ENCODE data around the gene PACS1.
"Not testable (repeated sequence)": the region's sequence is repeated elsewhere in the genome, so short reads cannot be mapped to it uniquely, and the experiment has no call there.

Gene PACS1

GRCh38 chr11:66272596-66272995 lies 202.5 kb downstream of the PACS1 start:
- Histone ChIP-seq H3K4ac (ENCODE audit: low read depth, low read length) (no peak overlapping the region), H3K4me1 (ENCODE audit: control insufficient read depth, low read depth, low read length) (no peaks in the 10 kb centered on the region), H3K23ac (ENCODE audit: low read length) (no peak overlapping the region), H3K27me3 (ENCODE audit: insufficient read depth, low read length, poor library complexity) (no peaks in the 10 kb centered on the region), H3K4me3 (ENCODE audit: low read length) (no peak overlapping the region), H4K5ac (ENCODE audit: low read length) (no peak overlapping the region), H3K79me1 (ENCODE audit: low read length) (peaks cover 6% of the 10 kb centered on the region), H3K9ac (ENCODE audit: low read length) (no peak overlapping the region), H2AK5ac (ENCODE audit: low read length) (no peak overlapping the region), H2BK5ac (ENCODE audit: low read length) (no peak overlapping the region), H2BK120ac (ENCODE audit: low read depth, low read length) (no peak overlapping the region), H3K27ac (ENCODE audit: low read depth, low read length) (no peak overlapping the region), H3K18ac (ENCODE audit: low read length) (no peak overlapping the region), H3K36me3 (ENCODE audit: control insufficient read depth, insufficient read depth, low read length) (peaks cover 13% of the 10 kb centered on the region), H3K4me2 (ENCODE audit: low read length) (no peak overlapping the region), H3K56ac (ENCODE audit: low read length) (no peak overlapping the region), H2BK15ac (replicated peaks; ENCODE audit: low read depth) (no peak overlapping the region), H3K79me2 (ENCODE audit: control insufficient read depth, insufficient read depth, low read length) (peaks cover 6% of the 10 kb centered on the region), H4K8ac (ENCODE audit: low read depth, low read length) (no peak overlapping the region)
- WGBS (ENCODE audit: extremely low coverage, insufficient coverage, low lambda C conversion rate) = no CpG with 5 or more reads among the region's 2 CpGs
- no peak for DNase-seq

DNA sequence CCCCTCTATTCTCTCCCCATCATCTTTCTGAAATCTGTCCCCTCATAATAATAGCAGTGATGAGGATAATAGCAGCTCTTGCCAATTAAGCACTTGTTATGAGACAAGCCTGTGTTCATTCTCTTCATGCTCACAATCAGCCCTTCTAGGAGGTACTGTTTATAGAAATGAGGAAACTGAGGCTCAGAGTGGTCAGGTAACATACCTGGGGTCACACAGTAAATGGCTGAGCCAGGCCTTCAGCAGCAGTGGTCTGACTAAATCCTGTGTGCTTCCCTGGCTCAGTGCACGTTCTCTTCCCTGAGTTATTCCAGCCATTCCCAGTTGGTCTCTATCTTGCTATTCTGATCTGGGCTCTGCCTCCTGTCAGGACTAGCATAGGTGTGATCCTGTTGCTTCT lies 204.1 kb downstream of the PACS1 start:
- no peak overlapping the region for H3K4me2 ChIP-seq (ENCODE audit: low read length)
- H2AK5ac ChIP-seq (ENCODE audit: low read length) = no peak overlapping the region
- no peak overlapping the region for H3K27ac ChIP-seq (ENCODE audit: low read depth, low read length)
- H4K5ac ChIP-seq (ENCODE audit: low read length) = no peak overlapping the region
- H4K8ac ChIP-seq (ENCODE audit: low read depth, low read length) = no peak overlapping the region
- peaks cover 13% of the 10 kb centered on the region for H3K36me3 ChIP-seq (ENCODE audit: control insufficient read depth, insufficient read depth, low read length)
- no peaks in the 10 kb centered on the region for H3K4me1 ChIP-seq (ENCODE audit: control insufficient read depth, low read depth, low read length)
- no peaks in the 10 kb centered on the region for H3K27me3 ChIP-seq (ENCODE audit: insufficient read depth, low read length, poor library complexity)
- H3K9ac ChIP-seq (ENCODE audit: low read length) = no peak overlapping the region
- peaks cover 6% of the 10 kb centered on the region for H3K79me1 ChIP-seq (ENCODE audit: low read length)
- no peak overlapping the region for H3K4ac ChIP-seq (ENCODE audit: low read depth, low read length)
- no peak overlapping the region for H3K18ac ChIP-seq (ENCODE audit: low read length)
- no peak overlapping the region for H2BK15ac ChIP-seq (replicated peaks; ENCODE audit: low read depth)
- no peak overlapping the region for H3K56ac ChIP-seq (ENCODE audit: low read length)
- no peak overlapping the region for H2BK5ac ChIP-seq (ENCODE audit: low read length)
- WGBS (ENCODE audit: extremely low coverage, insufficient coverage, low lambda C conversion rate) = no CpG with 5 or more reads among the region's 1 CpG
- no peak for DNase-seq
- no peak overlapping the region for H2BK120ac ChIP-seq (ENCODE audit: low read depth, low read length)
- H3K79me2 ChIP-seq (ENCODE audit: control insufficient read depth, insufficient read depth, low read length) = peaks cover 6% of the 10 kb centered on the region
- H3K23ac ChIP-seq (ENCODE audit: low read length) = no peak overlapping the region
- no peak overlapping the region for H3K4me3 ChIP-seq (ENCODE audit: low read length)

- Histone ChIP-seq H3K9ac (ENCODE audit: low read length) (no peak overlapping the region), H4K8ac (ENCODE audit: low read depth, low read length) (no peak overlapping the region), H4K5ac (ENCODE audit: low read length) (no peak overlapping the region), H3K27ac (ENCODE audit: low read depth, low read length) (no peak overlapping the region), H3K36me3 (ENCODE audit: control insufficient read depth, insufficient read depth, low read length) (peaks cover 13% of the 10 kb centered on the region), H3K4me2 (ENCODE audit: low read length) (no peak overlapping the region), H3K23ac (ENCODE audit: low read length) (no peak overlapping the region), H3K4me3 (ENCODE audit: low read length) (no peak overlapping the region), H3K4ac (ENCODE audit: low read depth, low read length) (no peak overlapping the region), H2BK15ac (replicated peaks; ENCODE audit: low read depth) (no peak overlapping the region), H3K56ac (ENCODE audit: low read length) (no peak overlapping the region), H3K79me2 (ENCODE audit: control insufficient read depth, insufficient read depth, low read length) (peaks cover 3% of the 10 kb centered on the region), H2BK120ac (ENCODE audit: low read depth, low read length) (no peak overlapping the region), H3K79me1 (ENCODE audit: low read length) (peaks cover 3% of the 10 kb centered on the region), H3K27me3 (ENCODE audit: insufficient read depth, low read length, poor library complexity) (no peaks in the 10 kb centered on the region), H2BK5ac (ENCODE audit: low read length) (no peak overlapping the region), H2AK5ac (ENCODE audit: low read length) (no peak overlapping the region), H3K18ac (ENCODE audit: low read length) (no peak overlapping the region), H3K4me1 (ENCODE audit: control insufficient read depth, low read depth, low read length) (no peaks in the 10 kb centered on the region)
- no peak for DNase-seq
- no CpG with 5 or more reads among the region's 8 CpGs for WGBS (ENCODE audit: extremely low coverage, insufficient coverage, low lambda C conversion rate)
Measured at GRCh38 chr11:66275396-66275795, 205.3 kb downstream of the PACS1 start.

DNA sequence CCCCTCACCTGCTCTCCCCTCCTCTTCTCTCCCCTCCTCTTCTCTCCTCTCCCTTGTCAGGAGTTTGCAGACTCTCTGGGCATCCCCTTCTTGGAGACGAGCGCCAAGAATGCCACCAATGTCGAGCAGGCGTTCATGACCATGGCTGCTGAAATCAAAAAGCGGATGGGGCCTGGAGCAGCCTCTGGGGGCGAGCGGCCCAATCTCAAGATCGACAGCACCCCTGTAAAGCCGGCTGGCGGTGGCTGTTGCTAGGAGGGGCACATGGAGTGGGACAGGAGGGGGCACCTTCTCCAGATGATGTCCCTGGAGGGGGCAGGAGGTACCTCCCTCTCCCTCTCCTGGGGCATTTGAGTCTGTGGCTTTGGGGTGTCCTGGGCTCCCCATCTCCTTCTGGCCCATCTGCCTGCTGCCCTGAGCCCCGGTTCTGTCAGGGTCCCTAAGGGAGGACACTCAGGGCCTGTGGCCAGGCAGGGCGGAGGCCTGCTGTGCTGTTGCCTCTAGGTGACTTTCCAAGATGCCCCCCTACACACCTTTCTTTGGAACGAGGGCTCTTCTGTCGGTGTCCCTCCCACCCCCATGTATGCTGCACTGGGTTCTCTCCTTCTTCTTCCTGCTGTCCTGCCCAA lies 206.0 kb downstream of the PACS1 start:
- Histone ChIP-seq H3K9ac (ENCODE audit: low read length) (no peak overlapping the region), H4K8ac (ENCODE audit: low read depth, low read length) (no peak overlapping the region), H3K27ac (ENCODE audit: low read depth, low read length) (no peak overlapping the region), H3K56ac (ENCODE audit: low read length) (no peak overlapping the region), H3K4ac (ENCODE audit: low read depth, low read length) (no peak overlapping the region), H2BK5ac (ENCODE audit: low read length) (no peak overlapping the region), H3K36me3 (ENCODE audit: control insufficient read depth, insufficient read depth, low read length) (peaks cover 13% of the 10 kb centered on the region), H3K27me3 (ENCODE audit: insufficient read depth, low read length, poor library complexity) (no peaks in the 10 kb centered on the region), H3K4me1 (ENCODE audit: control insufficient read depth, low read depth, low read length) (no peaks in the 10 kb centered on the region), H3K4me2 (ENCODE audit: low read length) (no peak overlapping the region), H3K23ac (ENCODE audit: low read length) (no peak overlapping the region), H4K5ac (ENCODE audit: low read length) (no peak overlapping the region), H2BK120ac (ENCODE audit: low read depth, low read length) (no peak overlapping the region), H3K18ac (ENCODE audit: low read length) (no peak overlapping the region), H3K4me3 (ENCODE audit: low read length) (no peak overlapping the region), H3K79me1 (ENCODE audit: low read length) (no peaks in the 10 kb centered on the region), H3K79me2 (ENCODE audit: control insufficient read depth, insufficient read depth, low read length) (no peaks in the 10 kb centered on the region), H2BK15ac (replicated peaks; ENCODE audit: low read depth) (no peak overlapping the region), H2AK5ac (ENCODE audit: low read length) (no peak overlapping the region)
- WGBS (ENCODE audit: extremely low coverage, insufficient coverage, low lambda C conversion rate) = no CpG with 5 or more reads among the region's 14 CpGs
- DNase-seq = no peak

- not testable (repeated sequence) for H3K18ac ChIP-seq (ENCODE audit: low read length); H4K8ac ChIP-seq (ENCODE audit: low read depth, low read length); H3K4me3 ChIP-seq (ENCODE audit: low read length); H2AK5ac ChIP-seq (ENCODE audit: low read length); H3K9ac ChIP-seq (ENCODE audit: low read length); H3K4me1 ChIP-seq (ENCODE audit: control insufficient read depth, low read depth, low read length); H4K5ac ChIP-seq (ENCODE audit: low read length); H2BK5ac ChIP-seq (ENCODE audit: low read length); H3K79me1 ChIP-seq (ENCODE audit: low read length); H3K4ac ChIP-seq (ENCODE audit: low read depth, low read length); H2BK120ac ChIP-seq (ENCODE audit: low read depth, low read length); H3K56ac ChIP-seq (ENCODE audit: low read length); H2BK15ac ChIP-seq (replicated peaks; ENCODE audit: low read depth); H3K4me2 ChIP-seq (ENCODE audit: low read length); H3K27ac ChIP-seq (ENCODE audit: low read depth, low read length); H3K79me2 ChIP-seq (ENCODE audit: control insufficient read depth, insufficient read depth, low read length); H3K27me3 ChIP-seq (ENCODE audit: insufficient read depth, low read length, poor library complexity); DNase-seq; H3K23ac ChIP-seq (ENCODE audit: low read length)
- H3K36me3 ChIP-seq (ENCODE audit: control insufficient read depth, insufficient read depth, low read length) = peaks cover 13% of the 10 kb centered on the region
- WGBS (ENCODE audit: extremely low coverage, insufficient coverage, low lambda C conversion rate) = no CpG with 5 or more reads among the region's 13 CpGs
Measured at GRCh38 chr11:66276619-66277018, 206.5 kb downstream of the PACS1 start.

DNA sequence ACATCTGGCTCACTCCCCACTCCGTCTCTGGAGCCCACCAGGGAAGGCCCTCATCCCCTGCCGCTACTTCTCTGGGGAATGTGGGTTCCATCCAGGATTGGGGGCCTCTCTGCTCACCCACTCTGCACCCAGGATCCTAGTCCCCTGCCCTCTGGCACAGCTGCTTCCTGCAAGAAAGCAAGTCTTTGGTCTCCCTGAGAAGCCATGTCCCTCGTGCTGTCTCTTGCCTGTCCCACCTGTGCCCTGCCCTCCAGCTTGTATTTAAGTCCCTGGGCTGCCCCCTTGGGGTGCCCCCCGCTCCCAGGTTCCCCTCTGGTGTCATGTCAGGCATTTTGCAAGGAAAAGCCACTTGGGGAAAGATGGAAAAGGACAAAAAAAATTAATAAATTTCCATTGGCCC lies 207.0 kb downstream of the PACS1 start:
- not testable (repeated sequence) for H2AK5ac ChIP-seq (ENCODE audit: low read length); H3K4me2 ChIP-seq (ENCODE audit: low read length); H3K27ac ChIP-seq (ENCODE audit: low read depth, low read length); H2BK5ac ChIP-seq (ENCODE audit: low read length); H2BK120ac ChIP-seq (ENCODE audit: low read depth, low read length); H3K56ac ChIP-seq (ENCODE audit: low read length); H3K18ac ChIP-seq (ENCODE audit: low read length); DNase-seq; H3K79me2 ChIP-seq (ENCODE audit: control insufficient read depth, insufficient read depth, low read length); H3K4me3 ChIP-seq (ENCODE audit: low read length); H3K23ac ChIP-seq (ENCODE audit: low read length); H3K4ac ChIP-seq (ENCODE audit: low read depth, low read length); H3K4me1 ChIP-seq (ENCODE audit: control insufficient read depth, low read depth, low read length); H4K5ac ChIP-seq (ENCODE audit: low read length); H2BK15ac ChIP-seq (replicated peaks; ENCODE audit: low read depth); H3K79me1 ChIP-seq (ENCODE audit: low read length); H4K8ac ChIP-seq (ENCODE audit: low read depth, low read length); H3K27me3 ChIP-seq (ENCODE audit: insufficient read depth, low read length, poor library complexity); H3K9ac ChIP-seq (ENCODE audit: low read length)
- no CpG with 5 or more reads among the region's 4 CpGs for WGBS (ENCODE audit: extremely low coverage, insufficient coverage, low lambda C conversion rate)
- H3K36me3 ChIP-seq (ENCODE audit: control insufficient read depth, insufficient read depth, low read length) = peaks cover 13% of the 10 kb centered on the region

All from mesendoderm (in vitro differentiated cells).